HG03432 (cell line): Measurements from ENCODE around the gene COG4.
"Not testable (repeated sequence)": the region's sequence is repeated elsewhere in the genome, so short reads cannot be mapped to it uniquely, and the experiment has no call there.

Experiments used
- ATAC-seq: cut with Tn5 transposase; IDR thresholded peaks from one replicate; pipeline ENCODE4 v1.9.1; 2021; ENCODE audit warnings: mild to moderate bottlenecking, moderate library complexity; ENCODE audit not compliant: unreplicated experiment

The COG4 gene

GRCh38 chr16:70527315-70527996 is 4.1 kb upstream of the COG4 start:
- ATAC-seq: no peak

- no peak for ATAC-seq
These were observed 3.0 kb upstream of the COG4 start for GRCh38 chr16:70526403-70526802.

- not testable (repeated sequence) for ATAC-seq
These were observed 1.1 kb upstream of the COG4 start for GRCh38 chr16:70524399-70524825.

- peak; percentile 61 for ATAC-seq
These were observed 517 bp upstream of the COG4 start, which contains the start of gene SF3B3 for GRCh38 chr16:70523743-70524398. Gene SF3B3 (plus strand): TSS chr16:70523816. CDS start chr16:70526657, 2,841 bp downstream.

DNA sequence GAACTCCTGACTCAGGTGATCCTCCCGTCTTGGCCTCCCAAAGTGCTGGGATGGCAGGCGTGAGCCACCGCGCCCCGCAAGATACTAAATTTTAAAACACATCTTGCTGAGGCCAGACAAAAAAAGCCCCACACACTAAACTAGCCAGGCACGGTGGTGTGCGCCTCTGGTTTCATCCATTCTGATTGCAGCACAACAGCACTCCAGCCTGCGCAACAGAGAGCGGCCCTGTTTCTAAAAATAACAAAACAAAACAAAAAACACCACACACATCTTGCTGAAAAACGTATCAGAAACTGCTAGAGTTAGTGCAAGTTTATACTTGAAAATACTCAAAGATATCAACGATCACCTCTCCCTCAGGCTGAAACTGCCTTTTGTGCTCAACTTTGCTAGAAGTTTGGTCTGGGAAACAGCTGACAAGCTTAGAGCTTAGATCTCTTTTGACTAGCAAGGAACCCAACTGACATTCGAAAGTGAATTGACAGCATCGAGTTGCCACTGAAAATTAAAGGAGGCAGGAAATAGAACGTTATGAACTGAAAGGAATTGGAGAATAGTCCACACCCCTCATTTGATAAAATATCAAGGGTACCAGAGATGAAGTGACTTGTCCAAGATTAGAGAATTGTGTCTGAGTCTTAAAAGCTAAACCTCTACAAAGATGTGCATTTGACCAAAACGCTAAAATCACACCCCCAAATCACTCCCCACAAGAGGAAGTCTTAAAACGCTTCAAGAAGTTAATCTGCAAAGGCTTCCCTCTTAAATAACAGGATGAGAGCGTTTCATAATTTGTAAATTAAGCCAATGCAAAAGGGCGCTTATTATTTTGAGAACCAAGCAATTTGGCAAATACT is 908 bp downstream of the COG4 start:
- no peak for ATAC-seq

GRCh38 chr16:70520612-70521297 is 2.6 kb downstream of the COG4 start:
- ATAC-seq: no peak

- no peak for ATAC-seq
These were observed 10.9 kb downstream of the COG4 start for GRCh38 chr16:70512456-70512855.

DNA sequence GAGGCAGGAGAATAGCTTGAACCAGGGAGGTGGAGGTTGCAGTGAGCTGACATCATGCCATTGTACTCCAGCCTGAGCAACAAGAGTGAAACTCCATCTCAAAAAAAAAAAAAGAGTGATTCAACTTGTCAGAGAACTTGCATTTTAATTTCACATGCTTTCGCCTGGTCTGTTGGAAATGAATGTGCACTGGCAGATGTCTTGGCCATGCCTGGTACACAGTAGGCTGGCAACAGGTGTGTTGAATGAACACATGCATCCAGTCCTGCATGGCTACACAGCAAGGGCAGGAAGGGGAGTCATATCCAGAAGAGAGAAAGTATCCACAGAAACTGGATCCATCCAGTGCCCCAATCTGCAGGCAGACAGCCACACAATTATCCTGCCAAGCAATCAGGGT is 11.5 kb downstream of the COG4 start:
- no peak for ATAC-seq

DNA sequence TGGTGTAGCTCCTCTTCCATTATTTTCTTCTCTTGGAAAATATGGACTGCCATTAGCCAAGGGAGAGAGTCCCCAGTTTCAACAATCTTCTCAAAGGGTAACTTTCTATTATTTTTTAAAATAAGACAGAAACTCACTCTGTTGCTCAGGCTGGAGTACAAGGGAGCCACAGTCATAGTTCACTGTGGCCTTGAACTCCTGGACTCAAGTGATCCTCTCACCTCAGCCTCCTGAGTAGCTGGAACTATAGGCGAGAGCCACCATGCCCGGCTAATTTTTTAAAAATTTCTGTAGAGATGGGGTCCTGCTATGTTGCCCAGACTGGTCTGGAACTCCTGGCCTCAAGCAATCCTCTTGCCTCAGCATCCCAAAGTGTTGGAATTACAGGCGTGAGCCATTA is 13.1 kb downstream of the COG4 start:
- no peak for ATAC-seq

DNA sequence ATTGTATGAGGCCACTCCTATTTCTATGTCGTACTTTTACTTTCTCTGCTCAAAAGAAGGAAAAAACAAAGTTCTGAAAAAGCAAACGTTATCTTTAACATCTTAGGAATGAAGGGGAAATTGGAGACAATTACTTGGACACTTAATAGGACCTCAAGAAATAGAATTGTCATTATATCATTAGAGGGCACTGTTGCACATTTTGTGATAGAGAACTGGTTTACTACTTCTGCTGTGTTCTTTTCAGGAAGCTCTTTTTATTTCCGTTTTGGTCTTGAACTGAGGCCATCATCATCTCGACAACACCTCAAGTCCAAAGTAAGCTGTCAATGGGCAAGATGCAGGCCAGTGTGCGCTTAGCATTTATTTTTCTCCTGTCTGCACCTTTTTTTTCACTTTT is 14.6 kb downstream of the COG4 start:
- ATAC-seq: no peak

- ATAC-seq: no peak
These were observed 26.8 kb downstream of the COG4 start for GRCh38 chr16:70496513-70496912.

DNA sequence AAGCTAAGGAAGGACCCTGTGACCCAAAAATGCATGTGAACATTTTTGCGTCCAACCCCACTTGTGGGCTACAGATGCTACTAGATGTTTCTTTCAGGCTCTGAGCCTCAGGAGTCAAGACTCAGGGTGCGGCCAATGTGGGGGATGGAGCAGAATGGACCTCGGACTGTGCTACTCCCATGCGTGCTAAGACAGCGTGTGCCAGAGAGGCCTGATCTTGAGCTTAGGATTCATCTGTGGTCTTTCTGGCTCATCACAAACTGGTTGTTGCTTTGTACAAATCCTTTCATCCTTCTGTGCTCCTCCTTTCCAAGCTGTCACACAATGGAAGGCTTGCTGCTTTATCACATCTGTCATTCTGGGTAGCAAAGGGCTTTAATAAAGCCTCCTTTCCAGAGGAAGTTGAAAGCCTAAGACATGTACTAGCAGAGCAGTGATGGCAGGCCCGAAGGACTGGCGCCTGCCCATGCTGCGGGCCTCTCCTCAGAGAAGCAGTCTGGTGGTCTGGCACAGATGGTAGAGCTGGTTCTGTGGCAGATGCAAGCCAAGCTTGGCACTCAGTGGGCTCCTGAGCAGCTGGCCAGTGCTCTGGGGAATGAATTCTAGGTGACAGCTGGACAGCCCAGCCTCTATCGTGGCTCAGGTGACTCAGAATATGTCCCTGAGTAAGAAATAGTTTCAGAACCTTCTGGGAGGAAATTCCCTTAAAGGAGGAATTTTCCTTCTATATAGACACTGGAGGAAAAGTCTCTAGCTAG is 27.8 kb downstream of the COG4 start:
- ATAC-seq: no peak

- ATAC-seq: no peak
These were observed 28.6 kb downstream of the COG4 start for GRCh38 chr16:70494777-70495176.

DNA sequence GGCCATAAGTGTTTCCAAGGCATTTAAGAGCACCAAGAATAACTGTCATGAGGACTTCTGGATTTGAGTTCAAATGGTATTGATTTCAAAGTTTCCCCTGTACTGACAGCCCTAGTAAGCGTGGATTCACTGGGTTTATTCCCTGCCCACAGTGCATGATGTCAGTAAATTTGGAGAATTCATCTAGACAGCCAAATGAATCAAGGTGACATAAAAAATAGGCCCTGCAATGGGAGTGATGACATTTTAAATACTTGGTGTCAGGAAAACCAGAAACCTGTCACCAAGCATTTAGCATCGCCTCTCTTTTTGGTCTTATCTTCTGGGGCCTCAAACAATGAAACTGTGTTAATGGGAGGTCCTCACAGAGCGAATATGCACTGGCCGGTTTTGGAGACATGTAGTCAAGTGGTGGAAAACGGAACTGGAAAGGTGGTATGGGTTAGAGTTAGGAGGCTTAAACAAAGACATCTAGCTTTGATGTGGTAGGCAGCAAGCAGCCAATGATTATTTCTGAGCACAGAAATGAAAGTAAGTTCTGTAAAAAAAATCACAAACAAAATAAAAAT is 29.1 kb downstream of the COG4 start:
- ATAC-seq: no peak

DNA sequence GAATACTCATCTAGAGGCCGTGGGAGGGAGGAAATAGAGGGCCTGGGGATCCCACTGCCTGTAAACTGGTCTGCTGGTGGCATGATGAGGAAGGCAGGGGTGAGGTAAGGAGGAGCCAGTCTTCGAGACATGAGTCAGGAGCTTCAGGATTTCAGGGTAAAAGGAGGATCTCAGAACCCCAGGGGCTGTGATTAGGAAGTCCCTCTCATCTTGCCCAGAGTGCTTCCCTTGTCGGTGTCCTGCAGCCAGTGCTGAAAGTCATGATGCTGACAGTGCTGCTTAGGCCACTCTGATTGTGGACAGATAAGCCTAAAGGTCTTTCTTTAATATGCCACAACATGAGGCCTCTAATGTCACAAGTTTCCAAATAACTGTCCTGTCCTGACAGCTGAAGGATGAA is 29.6 kb downstream of the COG4 start:
- no peak for ATAC-seq

DNA sequence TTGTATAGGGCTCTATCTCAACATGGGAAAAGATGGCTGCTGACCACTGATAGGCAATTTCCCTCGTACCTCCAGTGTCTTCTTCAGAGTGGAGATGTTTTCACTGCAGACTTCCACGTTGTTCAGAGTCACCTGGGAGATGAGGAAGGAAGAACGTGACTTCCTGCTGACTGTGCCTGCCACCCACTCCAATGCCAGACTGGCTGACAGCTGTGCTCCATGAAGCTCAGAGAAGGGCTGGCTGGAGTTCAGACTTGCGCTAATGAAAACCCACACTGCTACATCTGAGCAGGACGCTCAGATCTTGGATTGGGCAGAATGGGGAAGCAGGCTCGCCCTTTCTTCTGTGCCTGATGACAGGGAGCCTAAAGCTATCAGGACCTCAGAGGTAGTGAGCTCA is 33.1 kb downstream of the COG4 start:
- no peak for ATAC-seq

DNA sequence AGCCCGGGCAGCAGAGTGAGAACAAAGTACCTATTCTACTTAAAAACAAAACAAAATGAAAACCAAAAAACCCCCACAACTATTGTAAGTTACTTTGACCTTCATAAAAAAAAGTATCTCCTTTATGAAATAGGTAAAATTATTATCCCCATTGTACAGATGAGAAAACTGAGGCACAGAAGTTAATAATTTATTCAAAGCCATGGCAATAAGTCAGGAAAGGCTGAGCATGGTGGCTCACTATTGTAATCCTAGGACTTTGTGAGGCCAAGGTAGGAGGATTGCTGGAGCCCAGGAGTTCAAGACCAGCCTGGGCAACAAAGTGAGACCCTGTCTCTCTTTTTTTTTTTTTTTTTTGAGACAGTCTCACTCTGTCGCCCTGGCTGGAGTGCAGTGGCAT is 38.5 kb downstream of the COG4 start:
- no peak for ATAC-seq

DNA sequence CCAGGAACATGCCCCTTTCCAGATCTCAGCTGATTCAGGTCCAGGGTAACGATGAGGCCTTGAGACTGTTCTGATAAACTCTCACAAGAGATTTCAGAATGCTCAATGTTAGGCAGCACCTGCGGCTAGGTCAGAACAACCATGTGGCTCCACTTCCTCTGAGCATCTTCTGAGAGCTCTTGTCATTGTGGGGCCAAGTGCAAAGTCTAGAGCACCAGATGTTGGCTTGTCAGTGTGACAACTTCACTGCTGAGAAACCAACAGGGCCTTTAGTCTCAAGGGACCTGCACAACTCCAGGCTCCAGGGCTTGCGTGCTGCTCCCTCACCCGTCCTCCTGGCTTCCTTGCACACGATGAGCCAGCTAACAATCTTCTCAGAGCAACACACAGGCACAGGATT is 39.9 kb downstream of the COG4 start:
- ATAC-seq: peak; percentile 64

- no peak for ATAC-seq
These were observed 40.7 kb downstream of the COG4 start for GRCh38 chr16:70482624-70483023.

GRCh38 chr16:70481929-70482536 is 41.3 kb downstream of the COG4 start:
- ATAC-seq: no peak
